ENCODE data around the gene IL17REL. TPM values are rescaled to one million over a fixed set of nuclear protein-coding genes. Genes with fewer than 3 reads are reported as not detected.
A peak's percentile ranks its signal among the peaks of the same experiment; 100 is the strongest.

The IL17REL gene
- total and polyA plus RNA-seq, 2 of the 13 experiments (the other 11 are each of a cell fraction or from before 2014, with no cell fraction given): not detected

- no peak for TF ChIP-seq ZNF782 (CRISPR knock-in tag; IDR thresholded peaks at IDR 0.05; ENCODE audit: borderline replicate concordance)
- peak; percentile 30; the same call in 1 of the 2 replicates for TF ChIP-seq ZNF280B (CRISPR knock-in tag; IDR thresholded peaks at IDR 0.05; ENCODE audit: borderline replicate concordance)
- no peak for TF ChIP-seq RARA (CRISPR knock-in tag; IDR thresholded peaks at IDR 0.05)
- TF ChIP-seq JUNB (CRISPR knock-in tag; IDR thresholded peaks at IDR 0.05; ENCODE audit: borderline replicate concordance): no peak
- TF ChIP-seq STAG1 (CRISPR knock-in tag; IDR thresholded peaks at IDR 0.05): peak; percentile 99
- no peak for TF ChIP-seq SNAPC4 (CRISPR knock-in tag; IDR thresholded peaks at IDR 0.05)
- no peak for TF ChIP-seq ZNF788 (CRISPR knock-in tag; IDR thresholded peaks at IDR 0.05; ENCODE audit: borderline replicate concordance)
- no peak for TF ChIP-seq REL (CRISPR knock-in tag; conservative IDR thresholded peaks at IDR 0.05)
- TF ChIP-seq FOXA3 (CRISPR knock-in tag; IDR thresholded peaks at IDR 0.05): 0 out of 2 replicates have a peak, but pooled peaks have one; percentile 18
- TF ChIP-seq ZMYM3 (CRISPR knock-in tag; IDR thresholded peaks at IDR 0.05): no peak
- no peak for TF ChIP-seq SP1 (IDR thresholded peaks at IDR 0.05)
- TF ChIP-seq SP1 (CRISPR knock-in tag; IDR thresholded peaks at IDR 0.05): no peak
- no peak for TF ChIP-seq TRAFD1 (CRISPR knock-in tag; IDR thresholded peaks at IDR 0.05; ENCODE audit: borderline replicate concordance)
- TF ChIP-seq, protein P1, sequence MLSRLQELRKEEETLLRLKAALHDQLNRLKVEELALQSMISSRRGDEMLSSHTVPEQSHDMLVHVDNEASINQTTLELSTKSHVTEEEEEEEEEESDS (CRISPR knock-in tag; IDR thresholded peaks at IDR 0.05; ENCODE audit: borderline replicate concordance): no peak
- TF ChIP-seq ZNF660 (CRISPR knock-in tag; IDR thresholded peaks at IDR 0.05; ENCODE audit: borderline replicate concordance, low read depth): no peak
- no peak for TF ChIP-seq PRDM4 (CRISPR knock-in tag; IDR thresholded peaks at IDR 0.05; ENCODE audit: borderline replicate concordance)
- no peak for TF ChIP-seq HOXA3 (CRISPR knock-in tag; IDR thresholded peaks at IDR 0.05)
- no peak for TF ChIP-seq SMARCC2 (IDR thresholded peaks at IDR 0.05)
Measured at GRCh38 chr22:50030297-50031188, 18.0 kb upstream of the IL17REL start (continued).

All from HepG2 (cell line).